GM12872 (cell line): ENCODE measurements around the gene CEACAM16.

ENCODE experiments used
- CTCF ChIP-seq: IDR thresholded peaks from 3 replicates; pipeline ENCODE4 v1.5.1; 2011; ENCODE audit warnings: low read depth, mild to moderate bottlenecking, low read length, moderate library complexity; ENCODE audit not compliant: insufficient read depth

The CEACAM16 gene

DNA sequence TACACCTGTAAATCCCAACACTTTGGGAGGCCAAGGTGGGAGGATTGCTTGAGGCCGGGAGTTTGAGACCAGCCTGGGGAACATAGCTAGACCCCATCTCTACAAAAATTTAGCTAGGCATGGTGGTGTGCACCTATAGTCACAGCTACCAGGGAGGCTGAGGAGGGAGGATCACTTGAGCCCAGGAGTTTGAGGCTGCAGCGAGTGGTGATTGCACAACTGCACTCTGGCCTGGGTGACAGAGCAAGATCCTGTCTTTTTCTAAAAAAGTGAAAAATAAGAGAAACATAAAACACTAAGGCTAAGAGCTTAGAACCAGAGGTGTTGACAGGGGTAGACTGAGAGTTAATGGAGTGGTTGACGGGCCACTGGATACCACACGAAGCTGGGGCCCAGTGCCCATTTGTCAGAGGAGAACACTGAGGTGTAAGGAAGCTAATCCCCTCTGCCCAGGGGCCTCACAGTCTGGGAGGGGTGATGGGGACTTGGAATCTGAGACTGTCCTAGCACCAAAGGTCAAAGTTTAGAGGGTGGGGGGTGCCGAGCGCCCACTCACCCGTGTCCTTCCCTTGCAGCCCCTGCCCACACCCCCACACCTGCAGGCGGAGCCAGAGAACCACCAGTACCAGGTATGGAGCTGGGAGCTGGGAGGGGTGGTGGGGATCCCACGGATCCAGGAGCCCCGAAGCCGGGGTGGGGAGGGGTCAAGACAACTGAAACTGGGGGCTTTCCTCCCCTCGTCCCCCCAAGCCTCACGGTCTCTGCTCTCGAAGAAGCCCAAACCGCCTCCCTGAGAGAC, 16.8 kb upstream of the CEACAM16 start:
- TF ChIP-seq CTCF: no peak

DNA sequence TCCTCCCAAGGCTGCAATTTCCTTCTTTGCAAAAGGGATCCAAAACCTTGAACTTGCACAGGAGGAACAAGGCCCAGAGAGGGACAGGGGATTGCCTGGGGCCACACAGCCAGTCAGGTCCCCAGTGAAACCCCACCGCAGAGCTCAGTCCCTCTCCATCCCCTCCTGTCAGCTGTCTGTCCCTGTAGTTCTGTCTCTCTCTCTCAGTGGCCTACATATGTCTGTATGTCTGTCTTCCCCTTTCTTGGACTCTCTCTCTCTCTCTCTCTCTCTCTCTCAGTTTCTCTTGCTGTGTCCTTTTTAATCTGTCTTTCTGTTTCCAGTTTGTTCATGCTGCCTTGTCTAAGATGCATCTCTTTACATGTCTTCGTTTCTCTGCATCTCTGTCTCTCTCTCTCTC, 16.1 kb upstream of the CEACAM16 start:
- TF ChIP-seq CTCF: no peak

DNA sequence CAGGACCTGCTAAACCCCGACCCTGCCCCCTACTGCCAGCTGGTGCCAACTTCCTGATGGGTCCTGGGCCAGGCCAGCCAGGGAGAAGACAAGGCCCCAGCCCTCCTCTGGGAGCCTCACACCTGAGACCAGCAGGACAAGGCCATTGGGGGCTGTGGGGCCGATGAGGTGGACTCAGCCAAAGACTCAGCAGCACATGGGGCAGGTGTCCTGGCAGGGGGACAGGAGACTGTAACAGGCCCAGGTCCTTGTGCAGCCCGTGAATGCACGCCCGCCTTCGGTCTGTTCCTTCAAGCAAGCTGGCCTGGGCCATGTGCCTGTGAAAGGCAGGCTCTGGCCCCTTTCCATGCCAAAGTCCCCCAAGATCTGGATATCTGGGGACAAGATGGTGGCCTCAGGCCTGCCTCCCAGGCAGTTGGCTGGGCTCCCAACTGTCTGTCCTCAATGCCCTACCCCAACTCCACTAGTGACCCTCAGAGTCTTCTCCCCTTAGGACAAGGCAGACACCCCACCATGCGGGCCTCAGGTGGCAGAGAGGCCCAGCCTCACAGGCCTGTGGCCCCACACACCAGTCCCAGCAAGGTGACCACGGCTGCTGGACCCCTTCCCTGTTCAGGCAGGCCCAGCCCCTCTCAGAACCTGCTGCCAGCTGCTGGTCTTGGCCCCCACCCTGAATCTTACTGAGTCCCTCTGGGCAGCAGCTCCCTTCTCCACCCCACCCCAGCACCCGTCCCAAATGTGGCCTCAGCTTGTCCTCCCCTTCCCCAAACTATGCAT, 15.3 kb upstream of the CEACAM16 start:
- TF ChIP-seq CTCF: no peak

GRCh38 chr19:44684892-44685863, 13.8 kb upstream of the CEACAM16 start:
- no peak for TF ChIP-seq CTCF

GRCh38 chr19:44685877-44686276, 13.1 kb upstream of the CEACAM16 start:
- no peak for TF ChIP-seq CTCF

- TF ChIP-seq CTCF: no peak
Observed at GRCh38 chr19:44686896-44687295, 12.1 kb upstream of the CEACAM16 start.

DNA sequence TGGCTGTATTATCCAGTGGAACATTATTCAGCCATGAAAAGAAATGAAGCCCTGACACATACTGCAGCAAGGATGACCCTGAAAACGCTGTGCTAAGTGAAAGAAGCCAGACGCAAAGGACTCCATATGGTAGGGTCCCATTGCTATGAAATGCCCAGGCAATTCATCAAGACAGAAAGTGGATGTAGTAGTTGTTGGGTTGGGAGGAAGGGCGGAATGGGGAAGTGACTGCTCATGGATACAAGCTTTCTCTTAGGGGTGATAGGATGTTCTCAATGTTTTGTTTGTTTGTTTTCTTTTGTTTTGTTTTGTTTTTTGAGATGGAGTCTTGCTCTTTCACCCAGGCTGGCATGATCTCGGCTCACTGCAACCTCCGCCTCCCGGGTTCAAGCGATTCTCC, 11.1 kb upstream of the CEACAM16 start:
- no peak for TF ChIP-seq CTCF
